ENCODE data around the gene PLCH1.

DNA sequence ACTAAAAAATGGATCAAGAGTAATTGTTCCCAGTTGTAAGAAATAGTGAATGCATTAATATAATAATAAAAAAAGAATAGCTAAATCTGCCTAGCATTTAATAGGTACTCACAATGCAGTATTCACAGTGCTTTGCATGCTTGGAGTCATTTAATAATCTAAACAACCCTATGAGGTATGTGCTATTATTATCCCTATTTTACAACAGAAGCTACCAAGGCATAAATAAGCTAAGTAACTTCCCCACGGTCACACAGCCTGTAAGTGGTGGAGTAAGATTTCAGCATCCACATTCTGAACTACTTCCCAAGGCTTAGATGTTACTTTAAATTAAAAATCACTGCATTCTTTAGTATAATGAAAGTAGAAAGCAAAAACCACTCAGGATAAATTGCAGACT is 102.9 kb downstream of the PLCH1 start:
- TF ChIP-seq, protein P1, sequence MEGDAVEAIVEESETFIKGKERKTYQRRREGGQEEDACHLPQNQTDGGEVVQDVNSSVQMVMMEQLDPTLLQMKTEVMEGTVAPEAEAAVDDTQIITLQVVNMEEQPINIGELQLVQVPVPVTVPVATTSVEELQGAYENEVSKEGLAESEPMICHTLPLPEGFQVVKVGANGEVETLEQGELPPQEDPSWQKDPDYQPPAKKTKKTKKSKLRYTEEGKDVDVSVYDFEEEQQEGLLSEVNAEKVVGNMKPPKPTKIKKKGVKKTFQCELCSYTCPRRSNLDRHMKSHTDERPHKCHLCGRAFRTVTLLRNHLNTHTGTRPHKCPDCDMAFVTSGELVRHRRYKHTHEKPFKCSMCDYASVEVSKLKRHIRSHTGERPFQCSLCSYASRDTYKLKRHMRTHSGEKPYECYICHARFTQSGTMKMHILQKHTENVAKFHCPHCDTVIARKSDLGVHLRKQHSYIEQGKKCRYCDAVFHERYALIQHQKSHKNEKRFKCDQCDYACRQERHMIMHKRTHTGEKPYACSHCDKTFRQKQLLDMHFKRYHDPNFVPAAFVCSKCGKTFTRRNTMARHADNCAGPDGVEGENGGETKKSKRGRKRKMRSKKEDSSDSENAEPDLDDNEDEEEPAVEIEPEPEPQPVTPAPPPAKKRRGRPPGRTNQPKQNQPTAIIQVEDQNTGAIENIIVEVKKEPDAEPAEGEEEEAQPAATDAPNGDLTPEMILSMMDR (conservative IDR thresholded peaks at IDR 0.05; ENCODE audit: low read depth, low read length) = no peak
- no peak for TF ChIP-seq EZH2 (IDR thresholded peaks at IDR 0.05; ENCODE audit: low read length, unreplicated experiment)
